ENCODE results near the gene PLEKHB1.

DNA sequence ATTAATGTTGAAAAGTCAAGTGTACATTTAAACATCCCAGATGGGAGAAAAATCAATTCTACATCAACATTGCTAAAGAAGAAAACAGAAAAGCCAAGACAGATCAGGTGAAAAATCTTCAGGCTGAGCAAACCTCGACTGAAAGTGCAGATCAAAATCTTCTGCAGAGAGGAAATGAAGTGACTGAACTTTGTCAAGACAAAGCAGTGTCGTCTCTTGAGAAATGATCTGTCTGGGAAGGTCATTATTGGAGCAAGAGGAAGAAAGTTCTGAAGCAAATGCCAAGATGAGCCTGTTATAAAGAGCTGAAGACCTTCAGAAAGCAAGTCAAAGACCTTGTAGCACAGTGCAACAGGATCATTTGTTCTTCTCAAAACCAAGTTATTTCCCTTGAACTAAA lies 5.8 kb upstream of the PLEKHB1 start:
- TF ChIP-seq, protein P1, sequence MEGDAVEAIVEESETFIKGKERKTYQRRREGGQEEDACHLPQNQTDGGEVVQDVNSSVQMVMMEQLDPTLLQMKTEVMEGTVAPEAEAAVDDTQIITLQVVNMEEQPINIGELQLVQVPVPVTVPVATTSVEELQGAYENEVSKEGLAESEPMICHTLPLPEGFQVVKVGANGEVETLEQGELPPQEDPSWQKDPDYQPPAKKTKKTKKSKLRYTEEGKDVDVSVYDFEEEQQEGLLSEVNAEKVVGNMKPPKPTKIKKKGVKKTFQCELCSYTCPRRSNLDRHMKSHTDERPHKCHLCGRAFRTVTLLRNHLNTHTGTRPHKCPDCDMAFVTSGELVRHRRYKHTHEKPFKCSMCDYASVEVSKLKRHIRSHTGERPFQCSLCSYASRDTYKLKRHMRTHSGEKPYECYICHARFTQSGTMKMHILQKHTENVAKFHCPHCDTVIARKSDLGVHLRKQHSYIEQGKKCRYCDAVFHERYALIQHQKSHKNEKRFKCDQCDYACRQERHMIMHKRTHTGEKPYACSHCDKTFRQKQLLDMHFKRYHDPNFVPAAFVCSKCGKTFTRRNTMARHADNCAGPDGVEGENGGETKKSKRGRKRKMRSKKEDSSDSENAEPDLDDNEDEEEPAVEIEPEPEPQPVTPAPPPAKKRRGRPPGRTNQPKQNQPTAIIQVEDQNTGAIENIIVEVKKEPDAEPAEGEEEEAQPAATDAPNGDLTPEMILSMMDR (IDR thresholded peaks at IDR 0.05; ENCODE audit: poor library complexity, severe bottlenecking) = no peak
- TF ChIP-seq TAF1 (IDR thresholded peaks at IDR 0.05; ENCODE audit: low read depth) (no peak), POLR2AphosphoS5 (IDR thresholded peaks at IDR 0.05) (no peak), MXI1 (conservative IDR thresholded peaks at IDR 0.05; ENCODE audit: poor library complexity, severe bottlenecking) (no peak), EZH2 (IDR thresholded peaks at IDR 0.05; ENCODE audit: borderline replicate concordance, insufficient read depth, low read length, poor library complexity, severe bottlenecking) (no peak), SMC3 (conservative IDR thresholded peaks at IDR 0.05; ENCODE audit: poor library complexity) (no peak), EP300 (conservative IDR thresholded peaks at IDR 0.05; ENCODE audit: poor library complexity, severe bottlenecking) (no peak), RAD21 (conservative IDR thresholded peaks at IDR 0.05) (no peak)
- TF ChIP-seq, protein P2, sequence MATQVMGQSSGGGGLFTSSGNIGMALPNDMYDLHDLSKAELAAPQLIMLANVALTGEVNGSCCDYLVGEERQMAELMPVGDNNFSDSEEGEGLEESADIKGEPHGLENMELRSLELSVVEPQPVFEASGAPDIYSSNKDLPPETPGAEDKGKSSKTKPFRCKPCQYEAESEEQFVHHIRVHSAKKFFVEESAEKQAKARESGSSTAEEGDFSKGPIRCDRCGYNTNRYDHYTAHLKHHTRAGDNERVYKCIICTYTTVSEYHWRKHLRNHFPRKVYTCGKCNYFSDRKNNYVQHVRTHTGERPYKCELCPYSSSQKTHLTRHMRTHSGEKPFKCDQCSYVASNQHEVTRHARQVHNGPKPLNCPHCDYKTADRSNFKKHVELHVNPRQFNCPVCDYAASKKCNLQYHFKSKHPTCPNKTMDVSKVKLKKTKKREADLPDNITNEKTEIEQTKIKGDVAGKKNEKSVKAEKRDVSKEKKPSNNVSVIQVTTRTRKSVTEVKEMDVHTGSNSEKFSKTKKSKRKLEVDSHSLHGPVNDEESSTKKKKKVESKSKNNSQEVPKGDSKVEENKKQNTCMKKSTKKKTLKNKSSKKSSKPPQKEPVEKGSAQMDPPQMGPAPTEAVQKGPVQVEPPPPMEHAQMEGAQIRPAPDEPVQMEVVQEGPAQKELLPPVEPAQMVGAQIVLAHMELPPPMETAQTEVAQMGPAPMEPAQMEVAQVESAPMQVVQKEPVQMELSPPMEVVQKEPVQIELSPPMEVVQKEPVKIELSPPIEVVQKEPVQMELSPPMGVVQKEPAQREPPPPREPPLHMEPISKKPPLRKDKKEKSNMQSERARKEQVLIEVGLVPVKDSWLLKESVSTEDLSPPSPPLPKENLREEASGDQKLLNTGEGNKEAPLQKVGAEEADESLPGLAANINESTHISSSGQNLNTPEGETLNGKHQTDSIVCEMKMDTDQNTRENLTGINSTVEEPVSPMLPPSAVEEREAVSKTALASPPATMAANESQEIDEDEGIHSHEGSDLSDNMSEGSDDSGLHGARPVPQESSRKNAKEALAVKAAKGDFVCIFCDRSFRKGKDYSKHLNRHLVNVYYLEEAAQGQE (IDR thresholded peaks at IDR 0.05; ENCODE audit: borderline replicate concordance) = no peak
